ENCODE measurements around the gene SPINT1.

Gene SPINT1

GRCh38 chr15:40863660-40864270 lies 19.9 kb downstream of the SPINT1 start:
- peaks cover under 1% of the 10 kb centered on the region for H3K36me3 ChIP-seq (ENCODE audit: insufficient read depth, insufficient read length, low read length)
- peaks cover 3% of the 10 kb centered on the region for H3K4me1 ChIP-seq (ENCODE audit: insufficient read depth, insufficient read length)

GRCh38 chr15:40867199-40867598 lies 23.4 kb downstream of the SPINT1 start:
- no peak overlapping the region for H3K4me3 ChIP-seq (ENCODE audit: insufficient read length, low read depth)
- H3K4me1 ChIP-seq (ENCODE audit: insufficient read depth, insufficient read length): peaks cover 5% of the 10 kb centered on the region
- no peaks in the 10 kb centered on the region for H3K27me3 ChIP-seq (ENCODE audit: insufficient read depth, insufficient read length)
- TF ChIP-seq SUZ12 (IDR thresholded peaks at IDR 0.05; ENCODE audit: extremely low read depth, insufficient read depth, insufficient read length) (no peak), ZNF274 (IDR thresholded peaks at IDR 0.05; ENCODE audit: low read depth, low read length) (no peak), YY1 (IDR thresholded peaks at IDR 0.05; ENCODE audit: insufficient read depth, insufficient read length) (no peak)
- no peak for DNase-seq (ENCODE audit: low read depth, low spot score)
- H3K9ac ChIP-seq (ENCODE audit: insufficient read length, low read depth): no peak overlapping the region
- no peaks in the 10 kb centered on the region for H3K36me3 ChIP-seq (ENCODE audit: insufficient read depth, insufficient read length, low read length)
- no peaks in the 10 kb centered on the region for H3K9me3 ChIP-seq (ENCODE audit: insufficient read depth, low read length)

More at GRCh38 chr15:40863660-40864270, 19.9 kb downstream of the SPINT1 start:
- DNase-seq (ENCODE audit: low read depth, low spot score): no peak
- H3K27me3 ChIP-seq (ENCODE audit: insufficient read depth, insufficient read length): no peaks in the 10 kb centered on the region
- TF ChIP-seq SUZ12 (IDR thresholded peaks at IDR 0.05; ENCODE audit: extremely low read depth, insufficient read depth, insufficient read length): no peak
- no peak for TF ChIP-seq ZNF274 (IDR thresholded peaks at IDR 0.05; ENCODE audit: low read depth, low read length)
- no peak for TF ChIP-seq YY1 (IDR thresholded peaks at IDR 0.05; ENCODE audit: insufficient read depth, insufficient read length)
- H3K9ac ChIP-seq (ENCODE audit: insufficient read length, low read depth): no peak overlapping the region
- no peaks in the 10 kb centered on the region for H3K9me3 ChIP-seq (ENCODE audit: insufficient read depth, low read length)
- no peak overlapping the region for H3K4me3 ChIP-seq (ENCODE audit: insufficient read length, low read depth)

GRCh38 chr15:40869686-40870085 lies 25.8 kb downstream of the SPINT1 start:
- Histone ChIP-seq H3K4me3 (ENCODE audit: insufficient read length, low read depth) (no peak overlapping the region), H3K9ac (ENCODE audit: insufficient read length, low read depth) (no peak overlapping the region), H3K9me3 (ENCODE audit: insufficient read depth, low read length) (no peaks in the 10 kb centered on the region), H3K36me3 (ENCODE audit: insufficient read depth, insufficient read length, low read length) (no peaks in the 10 kb centered on the region), H3K27me3 (ENCODE audit: insufficient read depth, insufficient read length) (no peaks in the 10 kb centered on the region), H3K4me1 (ENCODE audit: insufficient read depth, insufficient read length) (peaks cover 7% of the 10 kb centered on the region)
- no peak for DNase-seq (ENCODE audit: low read depth, low spot score)
- TF ChIP-seq YY1 (IDR thresholded peaks at IDR 0.05; ENCODE audit: insufficient read depth, insufficient read length) (no peak), SUZ12 (IDR thresholded peaks at IDR 0.05; ENCODE audit: extremely low read depth, insufficient read depth, insufficient read length) (no peak), ZNF274 (IDR thresholded peaks at IDR 0.05; ENCODE audit: low read depth, low read length) (no peak)

DNA sequence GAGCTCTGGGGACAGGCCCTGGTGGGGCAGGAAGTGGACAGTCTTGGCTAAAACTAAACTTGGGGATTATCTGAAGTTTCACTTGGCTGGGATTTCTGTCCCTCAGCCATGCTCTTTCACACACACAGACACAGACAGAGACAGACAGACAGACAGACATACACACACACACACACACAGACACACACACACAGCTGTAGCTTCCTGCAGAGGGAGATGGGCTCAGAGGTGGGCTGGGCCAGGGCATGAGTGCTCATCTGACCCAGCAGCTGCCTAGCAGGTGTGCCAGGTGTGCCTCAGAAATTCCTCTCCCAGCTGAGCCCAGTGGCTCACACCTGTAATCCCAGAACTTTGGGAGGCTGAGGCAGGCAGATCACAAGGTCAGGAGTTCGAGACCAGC lies 26.9 kb downstream of the SPINT1 start:
- H3K9me3 ChIP-seq (ENCODE audit: insufficient read depth, low read length): no peaks in the 10 kb centered on the region
- DNase-seq (ENCODE audit: low read depth, low spot score): no peak
- H3K36me3 ChIP-seq (ENCODE audit: insufficient read depth, insufficient read length, low read length): no peaks in the 10 kb centered on the region
- no peaks in the 10 kb centered on the region for H3K27me3 ChIP-seq (ENCODE audit: insufficient read depth, insufficient read length)
- H3K4me1 ChIP-seq (ENCODE audit: insufficient read depth, insufficient read length): peaks cover 7% of the 10 kb centered on the region
- no peak overlapping the region for H3K4me3 ChIP-seq (ENCODE audit: insufficient read length, low read depth)
- TF ChIP-seq ZNF274 (IDR thresholded peaks at IDR 0.05; ENCODE audit: low read depth, low read length): no peak
- no peak for TF ChIP-seq YY1 (IDR thresholded peaks at IDR 0.05; ENCODE audit: insufficient read depth, insufficient read length)
- no peak for TF ChIP-seq SUZ12 (IDR thresholded peaks at IDR 0.05; ENCODE audit: extremely low read depth, insufficient read depth, insufficient read length)
- H3K9ac ChIP-seq (ENCODE audit: insufficient read length, low read depth): no peak overlapping the region

DNA sequence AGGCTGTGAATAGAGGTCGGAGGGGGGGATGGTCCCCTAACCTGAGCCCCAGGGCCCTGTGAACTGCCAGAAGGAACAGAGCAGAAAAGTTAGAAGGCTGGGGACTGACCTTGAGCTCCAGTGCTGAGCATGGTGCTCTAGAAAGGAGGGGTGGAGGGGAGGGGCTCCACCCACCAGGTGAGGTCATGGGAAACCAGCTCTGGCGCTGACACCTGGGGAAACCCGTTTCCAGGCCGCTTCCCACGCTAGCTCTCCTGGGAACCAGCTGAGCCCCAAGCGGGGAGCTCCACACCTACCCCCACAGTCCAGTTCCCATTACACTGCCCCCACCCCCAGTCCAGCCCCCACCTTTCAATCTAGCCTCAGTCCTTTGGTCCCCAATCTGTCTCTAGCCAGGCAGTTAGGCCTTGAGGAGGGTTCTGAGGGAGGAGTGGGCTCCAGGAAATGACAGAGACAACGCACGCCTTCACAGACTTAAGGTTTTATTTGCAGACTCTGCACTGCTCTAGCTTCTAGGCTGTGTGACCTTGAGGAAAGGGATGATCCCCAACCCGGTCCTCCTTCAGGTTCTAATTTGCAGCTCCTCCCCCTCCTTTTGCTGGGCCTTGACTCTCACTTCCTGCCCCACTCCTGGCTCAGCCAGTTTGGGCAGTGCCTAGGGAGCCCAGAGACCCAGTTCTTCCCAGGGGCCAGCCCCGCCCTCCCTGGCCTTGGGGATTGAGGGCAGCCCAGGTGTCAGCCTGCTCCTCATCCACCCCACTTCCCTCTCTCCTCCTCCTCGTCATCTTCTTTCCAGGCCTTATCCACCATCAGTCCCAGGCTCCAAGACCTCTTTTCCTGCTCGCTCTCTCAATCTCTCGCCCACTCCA lies 28.1 kb downstream of the SPINT1 start:
- no peaks in the 10 kb centered on the region for H3K9me3 ChIP-seq (ENCODE audit: insufficient read depth, low read length)
- DNase-seq (ENCODE audit: low read depth, low spot score): no peak
- no peaks in the 10 kb centered on the region for H3K36me3 ChIP-seq (ENCODE audit: insufficient read depth, insufficient read length, low read length)
- TF ChIP-seq YY1 (IDR thresholded peaks at IDR 0.05; ENCODE audit: insufficient read depth, insufficient read length): no peak
- no peak for TF ChIP-seq ZNF274 (IDR thresholded peaks at IDR 0.05; ENCODE audit: low read depth, low read length)
- no peak for TF ChIP-seq SUZ12 (IDR thresholded peaks at IDR 0.05; ENCODE audit: extremely low read depth, insufficient read depth, insufficient read length)
- peaks cover 7% of the 10 kb centered on the region for H3K4me1 ChIP-seq (ENCODE audit: insufficient read depth, insufficient read length)
- no peak overlapping the region for H3K4me3 ChIP-seq (ENCODE audit: insufficient read length, low read depth)
- no peak overlapping the region for H3K9ac ChIP-seq (ENCODE audit: insufficient read length, low read depth)
- no peaks in the 10 kb centered on the region for H3K27me3 ChIP-seq (ENCODE audit: insufficient read depth, insufficient read length)

- H3K9ac ChIP-seq (ENCODE audit: insufficient read length, low read depth): peak overlapping the region; percentile 61
- no peaks in the 10 kb centered on the region for H3K9me3 ChIP-seq (ENCODE audit: insufficient read depth, low read length)
- TF ChIP-seq ZNF274 (IDR thresholded peaks at IDR 0.05; ENCODE audit: low read depth, low read length) (no peak), SUZ12 (IDR thresholded peaks at IDR 0.05; ENCODE audit: extremely low read depth, insufficient read depth, insufficient read length) (no peak), YY1 (IDR thresholded peaks at IDR 0.05; ENCODE audit: insufficient read depth, insufficient read length) (no peak)
- H3K27me3 ChIP-seq (ENCODE audit: insufficient read depth, insufficient read length): no peaks in the 10 kb centered on the region
- peak overlapping the region; percentile 42 for H3K4me3 ChIP-seq (ENCODE audit: insufficient read length, low read depth)
- peaks cover 7% of the 10 kb centered on the region for H3K4me1 ChIP-seq (ENCODE audit: insufficient read depth, insufficient read length)
- no peaks in the 10 kb centered on the region for H3K36me3 ChIP-seq (ENCODE audit: insufficient read depth, insufficient read length, low read length)
- no peak for DNase-seq (ENCODE audit: low read depth, low spot score)
These were observed 29.2 kb downstream of the SPINT1 start for GRCh38 chr15:40872791-40873693.
